Hematopoietic multipotent progenitor cell treated with erythropoietin and hydrocortisone succinate and interleukin-3 and kit ligand, for 15 days (in vitro differentiated cells): ENCODE results near the gene LSM5.
"Not testable (repeated sequence)": the region's sequence is repeated elsewhere in the genome, so short reads cannot be mapped to it uniquely, and the experiment has no call there.

ENCODE experiments used
- DNase-seq: peaks from one replicate; pipeline ENCODE4 v3.0.0-alpha.2; 2015; ENCODE audit warnings: low spot score

Gene LSM5

DNA sequence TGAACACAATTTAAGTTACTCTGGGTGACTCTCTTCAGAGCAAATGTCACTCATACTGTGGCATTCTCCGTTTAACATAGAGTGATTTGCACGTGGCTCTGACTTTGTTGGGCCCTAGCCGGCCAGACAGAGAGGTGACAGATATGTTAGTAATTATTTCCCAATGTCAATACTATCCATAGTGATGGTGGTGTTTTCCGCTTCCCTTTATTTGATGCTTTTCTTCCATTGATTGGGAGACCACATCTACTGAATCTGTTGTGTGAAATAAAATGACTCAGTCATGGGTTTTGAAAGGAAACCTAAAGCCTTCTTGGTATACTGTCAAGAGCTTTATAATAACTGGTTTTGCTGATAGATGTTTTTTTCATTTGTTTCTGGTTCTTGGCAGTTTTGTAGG, 12.5 kb upstream of the LSM5 start:
- no peak for DNase-seq

DNA sequence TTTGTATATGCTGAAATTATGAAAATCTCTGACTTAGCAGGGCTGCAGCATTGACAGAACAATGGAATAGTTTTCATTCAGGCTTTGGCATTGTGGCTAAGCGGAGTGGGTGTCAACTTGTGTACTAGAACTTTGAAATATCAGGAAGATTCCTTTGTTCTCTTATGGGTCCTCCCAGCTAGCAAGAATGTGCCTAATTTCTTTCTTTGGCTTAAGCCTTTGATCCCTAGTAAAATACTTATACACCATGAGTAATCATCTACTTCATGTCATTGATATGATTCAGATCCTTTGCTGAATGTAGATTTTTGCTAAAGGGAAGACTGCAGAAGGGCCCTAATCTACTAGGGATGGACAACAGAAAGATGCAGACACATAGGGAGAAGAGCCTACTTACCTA, 11.3 kb upstream of the LSM5 start:
- DNase-seq = no peak

DNA sequence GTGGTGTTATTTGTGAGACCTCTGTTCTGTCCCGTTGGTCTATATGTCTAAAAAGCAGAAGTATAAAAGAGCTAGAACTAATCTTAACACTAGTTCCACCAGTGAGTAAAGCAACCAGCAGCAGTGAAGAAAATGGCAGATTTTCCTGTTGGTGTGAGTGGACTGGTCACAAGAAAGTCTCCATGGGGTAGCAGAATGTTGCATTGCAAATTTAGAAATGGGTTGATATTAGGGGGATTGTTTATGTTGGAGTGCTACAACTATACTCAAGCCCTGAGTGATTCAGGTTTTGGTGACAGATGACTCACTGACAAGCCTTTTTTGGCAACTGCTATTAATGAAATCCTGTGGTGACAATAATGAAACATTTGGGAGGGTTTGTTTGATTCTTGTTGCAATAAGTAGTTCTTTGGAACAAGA, 10.8 kb upstream of the LSM5 start:
- DNase-seq = no peak

DNA sequence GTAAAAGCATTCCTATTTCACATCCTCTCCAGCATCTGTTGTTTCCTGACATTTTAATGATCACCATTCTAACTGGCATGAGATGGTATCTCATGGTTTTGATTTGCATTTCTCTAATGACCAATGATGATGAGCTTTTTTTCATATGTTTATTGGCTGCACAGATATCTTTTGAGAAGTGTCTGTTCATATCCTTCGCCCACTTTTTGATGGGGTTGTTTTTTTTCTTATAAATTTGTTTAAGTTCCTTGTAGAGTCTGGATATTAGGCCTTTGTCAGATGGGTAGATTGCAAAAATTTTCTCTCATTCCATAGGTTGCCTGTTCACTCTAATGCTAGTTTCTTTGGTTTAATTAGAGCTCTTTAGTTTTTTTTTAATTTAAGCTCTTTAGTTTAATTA, 10.0 kb upstream of the LSM5 start:
- not testable (repeated sequence) for DNase-seq

DNA sequence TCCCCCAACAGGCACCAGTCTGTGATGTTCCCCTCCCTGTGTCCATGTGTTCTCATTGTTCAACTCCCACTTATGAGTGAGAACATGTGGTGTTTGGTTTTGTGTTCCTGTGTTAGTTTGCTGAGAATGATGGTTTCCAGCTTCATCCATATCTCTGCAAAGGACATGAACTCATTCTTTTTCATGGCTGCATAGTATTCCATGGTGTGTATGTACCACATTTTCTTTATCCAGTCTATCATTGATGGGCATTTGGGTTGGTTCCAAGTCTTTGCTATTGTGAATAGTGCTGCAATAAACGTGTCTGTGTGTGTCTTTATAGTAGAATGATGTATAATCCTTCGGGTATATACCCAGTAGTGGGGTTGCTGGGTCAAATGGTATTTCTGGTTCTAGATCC, 9.6 kb upstream of the LSM5 start:
- DNase-seq = not testable (repeated sequence)

DNA sequence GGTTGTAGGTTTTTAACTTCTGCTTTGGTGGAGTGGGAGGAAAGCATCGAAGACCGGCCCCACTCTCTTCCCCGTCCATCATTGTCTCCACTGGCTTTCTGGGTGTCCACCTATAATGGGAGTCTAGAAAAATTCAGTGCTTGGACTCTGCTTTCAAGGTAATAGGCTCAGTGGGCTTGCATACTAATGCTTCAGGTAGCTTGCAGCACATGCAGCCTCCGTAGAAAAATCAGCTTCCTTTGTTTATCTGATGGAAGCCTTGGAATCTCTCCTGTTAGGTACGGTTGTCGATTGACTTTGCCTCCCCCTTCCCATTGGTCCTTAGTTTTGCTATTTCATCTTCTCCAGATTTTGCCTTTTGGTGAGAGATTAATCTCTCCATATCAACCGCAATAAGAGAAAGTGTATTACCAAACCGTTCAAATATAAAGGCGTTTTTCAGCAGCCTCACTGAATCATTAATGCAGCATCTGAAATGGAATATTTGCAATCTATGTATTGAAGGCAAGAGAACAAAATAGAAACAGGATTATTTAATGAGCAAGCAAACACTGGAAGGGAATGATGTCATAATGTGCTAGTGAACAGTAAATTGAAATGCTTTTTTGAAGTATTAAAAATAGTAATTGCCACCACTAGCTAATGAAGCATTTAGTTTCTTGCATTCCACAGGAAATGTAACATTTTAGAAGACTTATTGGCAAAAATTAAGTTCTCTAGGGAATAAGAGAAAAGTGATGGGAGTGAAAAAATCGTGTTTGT, 6.1 kb upstream of the LSM5 start:
- DNase-seq = peak; percentile 24

DNA sequence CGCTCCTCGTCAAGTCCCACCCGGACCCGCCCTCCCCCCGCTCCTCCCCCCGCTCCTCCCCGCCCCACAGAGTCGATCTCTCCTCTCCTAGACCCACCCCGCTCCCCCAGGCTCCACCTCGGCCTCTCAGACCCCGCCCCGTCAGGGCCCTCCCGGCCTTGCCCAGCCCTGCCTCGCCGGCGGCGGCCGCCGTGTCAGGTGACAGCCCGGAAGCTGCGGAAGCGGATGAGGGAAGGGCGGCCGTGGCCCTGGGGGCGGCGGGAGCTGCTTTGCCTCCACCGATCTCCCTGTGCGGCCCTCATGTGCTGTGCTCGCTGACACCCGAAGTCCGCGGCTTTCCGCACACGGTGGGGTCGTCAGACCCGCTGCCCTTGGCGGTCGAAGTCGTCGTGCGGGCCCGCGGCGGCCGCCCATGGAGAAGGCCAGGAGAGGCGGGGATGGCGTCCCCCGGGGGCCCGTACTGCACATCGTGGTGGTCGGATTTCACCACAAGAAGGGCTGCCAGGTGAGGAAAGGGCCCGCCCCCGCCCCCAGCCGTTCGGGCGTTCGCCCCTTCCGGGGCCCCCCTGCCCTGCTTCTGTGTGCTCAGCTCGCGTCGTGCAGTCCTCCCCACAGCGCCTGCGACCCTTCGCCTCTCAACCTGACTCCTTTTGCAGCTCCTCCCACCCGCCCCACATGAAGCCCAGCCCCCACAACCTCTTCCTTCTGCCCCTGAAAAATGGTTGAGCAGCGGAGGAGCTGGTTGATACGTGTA, 5.3 kb upstream of the LSM5 start, which contains the start of gene AVL9:
Gene AVL9, plus strand, starts transcription at position 192 of the 754 bp plus-strand sequence. Its CDS starts 221 bp downstream, at position 413.
- peak; percentile 95 for DNase-seq

DNA sequence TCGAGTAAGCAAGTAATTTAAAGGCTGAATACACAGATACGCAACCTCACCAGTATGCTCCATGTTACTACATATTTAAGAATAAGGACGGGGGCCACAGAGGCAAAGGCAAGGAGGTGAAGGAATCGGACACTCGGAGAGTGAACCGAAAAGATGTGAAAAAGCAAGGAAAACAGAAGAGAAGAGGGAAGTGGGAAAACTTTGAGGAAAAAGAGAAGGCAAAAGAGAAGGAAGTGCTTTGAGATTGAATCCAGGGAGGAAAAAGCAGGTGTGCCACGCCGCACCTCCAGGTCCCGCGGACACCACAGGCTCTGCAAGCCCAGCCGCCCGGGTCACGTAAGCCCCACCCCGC, 4.7 kb upstream of the LSM5 start:
- no peak for DNase-seq

DNA sequence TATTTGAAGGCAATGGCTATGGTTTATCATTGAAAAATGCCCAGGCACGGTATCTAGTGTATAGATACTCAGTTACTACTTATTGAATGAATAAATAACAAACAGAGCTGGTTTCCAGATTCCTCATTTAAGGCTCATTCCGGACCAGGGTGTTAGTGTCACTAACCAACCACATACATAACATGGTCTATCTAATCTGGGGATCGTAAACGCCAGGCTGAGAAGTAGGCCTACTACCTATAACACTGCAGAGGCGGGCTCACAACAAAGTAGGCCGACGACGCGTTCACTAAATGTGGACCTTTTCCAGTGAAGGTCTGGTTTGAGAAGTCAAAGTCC, 423 bp downstream of the LSM5 start:
- no peak for DNase-seq

DNA sequence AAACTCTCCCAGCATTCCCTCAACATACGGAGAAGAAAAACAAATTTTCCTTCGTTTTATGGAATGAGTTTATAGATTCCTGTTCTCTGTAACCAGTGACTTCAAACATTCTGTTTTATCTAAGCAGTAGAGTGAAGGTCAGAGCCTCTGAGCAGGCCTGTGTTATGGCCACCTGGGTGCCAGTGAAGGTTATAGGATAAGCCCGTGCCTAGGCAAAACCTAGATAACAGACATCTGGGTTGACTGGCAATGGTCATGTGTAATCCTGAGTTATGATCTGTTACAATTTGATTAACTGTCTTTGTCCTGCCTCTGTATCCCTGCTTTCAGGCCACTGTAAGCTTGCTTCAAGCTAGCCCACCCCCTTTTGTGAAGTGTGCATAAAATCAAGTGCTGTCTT, 8.3 kb downstream of the LSM5 start:
- DNase-seq = no peak

DNA sequence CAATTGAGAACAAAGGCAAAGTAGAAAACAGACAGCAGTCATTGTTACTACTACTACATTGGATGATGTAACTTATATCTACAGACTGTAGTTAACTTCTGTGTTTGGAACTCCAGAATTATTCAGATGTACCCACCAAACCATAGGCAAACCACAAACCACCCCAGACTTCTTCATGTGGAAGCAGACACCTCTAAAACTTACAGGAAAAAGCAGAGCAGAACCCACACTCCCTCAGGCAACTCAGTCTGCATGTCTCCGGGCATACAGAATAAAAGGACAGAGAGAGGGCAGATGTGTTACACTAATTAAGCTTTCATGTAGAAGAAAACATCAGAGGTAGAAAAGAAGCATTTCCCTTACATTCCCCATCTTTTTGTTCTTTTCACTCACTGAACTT, 9.0 kb downstream of the LSM5 start:
- DNase-seq = no peak

DNA sequence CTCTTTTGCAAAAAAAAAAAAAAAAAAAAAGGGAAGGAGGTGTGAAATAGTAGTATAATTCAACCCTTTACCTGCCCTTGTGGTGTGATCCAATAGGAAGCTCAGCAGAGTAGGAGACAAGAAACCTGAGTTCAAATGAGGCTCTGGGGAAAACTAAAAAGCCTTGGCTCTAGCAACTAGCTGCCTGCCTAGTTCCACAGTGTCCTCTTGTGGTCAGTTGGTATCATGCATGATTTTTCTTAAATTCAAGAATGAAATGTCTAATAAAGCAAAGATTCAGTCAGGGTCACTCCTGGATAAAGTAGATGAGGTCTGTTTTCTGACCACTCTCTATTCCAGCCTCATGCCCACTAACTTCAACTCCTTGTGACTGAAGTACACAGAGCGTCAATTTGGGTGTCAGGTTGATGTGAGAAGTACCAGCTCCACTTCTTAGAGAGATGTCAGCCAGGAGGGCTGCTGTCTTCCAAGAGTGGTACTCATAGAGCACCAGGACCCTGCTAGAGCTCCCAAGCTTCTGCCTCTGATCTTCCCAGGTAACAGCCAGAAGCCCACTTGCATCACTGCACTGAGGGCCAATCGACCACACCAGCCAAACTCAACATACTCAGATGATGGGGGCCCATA, 10.5 kb downstream of the LSM5 start:
- peak; percentile 33 for DNase-seq

DNA sequence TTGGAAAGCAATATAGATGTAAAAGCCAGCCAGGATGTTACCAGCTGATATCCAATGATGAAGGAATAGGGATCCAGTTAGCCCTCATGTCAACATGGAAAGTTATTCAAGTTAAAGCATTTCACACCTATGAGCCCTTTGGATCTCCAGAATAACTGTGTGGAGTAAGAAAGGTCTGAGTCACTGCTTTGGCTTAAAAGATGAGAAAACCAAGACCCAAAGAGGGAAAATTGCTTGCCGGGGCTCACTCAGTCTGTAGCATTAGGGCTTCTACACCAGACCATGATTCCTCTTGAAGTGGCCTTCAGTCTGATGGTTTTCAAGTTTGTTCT, 12.6 kb downstream of the LSM5 start:
- DNase-seq = no peak

DNA sequence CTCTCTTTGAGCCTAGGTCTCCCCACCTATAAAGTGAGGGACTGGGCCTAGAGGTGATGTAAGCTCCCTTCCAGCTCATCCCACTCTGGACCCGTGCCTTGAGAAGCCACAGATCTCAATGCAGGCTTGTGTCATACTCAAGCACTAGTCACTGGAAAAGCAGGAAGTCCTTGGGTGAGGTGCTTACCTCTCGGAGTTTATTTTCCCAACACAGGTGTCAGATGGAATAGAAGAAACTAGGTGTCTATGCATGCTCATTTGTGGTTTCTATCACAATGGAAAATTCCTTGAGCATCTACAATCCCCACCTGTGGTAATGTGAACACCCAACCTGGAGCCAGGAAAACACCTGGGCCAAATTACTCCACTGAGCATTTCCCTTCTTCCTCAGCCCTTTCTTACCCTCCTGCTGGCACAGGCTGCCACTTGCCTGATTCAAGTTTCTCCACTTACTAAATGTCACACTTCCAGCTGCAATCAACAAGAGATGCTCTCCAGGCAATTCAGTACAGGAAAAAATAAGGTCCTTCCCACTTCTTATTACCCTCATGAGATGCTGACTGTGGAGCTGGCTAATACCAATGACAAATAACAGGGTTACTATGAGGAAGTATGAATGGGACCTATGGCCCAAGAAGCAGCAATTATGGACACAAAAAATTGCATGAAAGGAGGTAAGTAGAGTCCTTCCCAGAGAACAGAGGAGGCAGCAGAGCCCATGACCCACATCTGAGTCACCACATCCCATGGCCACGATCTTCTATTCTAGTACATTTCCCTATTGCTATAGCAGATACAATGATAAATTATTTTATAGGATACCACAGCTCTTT, 13.1 kb downstream of the LSM5 start:
- DNase-seq = no peak

DNA sequence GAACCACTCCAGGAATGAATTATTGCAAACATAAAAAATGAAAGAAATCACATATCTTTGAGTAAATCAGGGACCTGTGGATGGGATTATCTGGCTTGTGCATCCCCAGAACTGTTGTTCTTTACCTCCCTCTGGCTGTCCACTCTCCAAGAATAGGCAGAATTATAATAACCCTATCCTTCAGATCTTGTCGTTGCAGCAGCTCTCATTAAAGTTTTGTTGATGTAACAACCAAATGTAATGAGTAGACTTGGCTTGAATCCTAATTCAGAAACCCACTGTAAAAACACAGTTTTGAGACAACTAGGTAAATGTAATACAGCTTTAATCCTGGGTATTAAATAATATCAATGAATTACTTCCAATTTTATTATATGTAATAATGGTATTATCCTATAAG, 16.2 kb downstream of the LSM5 start:
- no peak for DNase-seq

DNA sequence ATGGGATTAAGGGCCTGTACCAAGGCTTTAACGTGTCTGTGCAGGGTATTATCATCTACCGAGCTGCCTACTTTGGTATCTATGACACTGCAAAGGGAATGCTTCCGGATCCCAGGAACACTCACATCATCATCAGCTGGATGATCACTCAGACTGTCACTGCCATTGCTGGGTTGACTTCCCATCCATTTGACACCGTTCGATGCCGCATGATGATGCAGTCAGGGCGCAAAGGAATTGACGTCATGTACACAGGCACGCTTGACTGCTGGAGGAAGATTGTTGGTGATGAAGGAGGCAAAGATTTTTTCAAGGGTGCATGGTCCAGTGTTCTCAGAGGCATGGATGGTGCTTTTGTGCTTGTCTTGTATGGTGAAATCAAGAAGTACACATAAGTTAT, 18.2 kb downstream of the LSM5 start:
- DNase-seq = no peak

DNA sequence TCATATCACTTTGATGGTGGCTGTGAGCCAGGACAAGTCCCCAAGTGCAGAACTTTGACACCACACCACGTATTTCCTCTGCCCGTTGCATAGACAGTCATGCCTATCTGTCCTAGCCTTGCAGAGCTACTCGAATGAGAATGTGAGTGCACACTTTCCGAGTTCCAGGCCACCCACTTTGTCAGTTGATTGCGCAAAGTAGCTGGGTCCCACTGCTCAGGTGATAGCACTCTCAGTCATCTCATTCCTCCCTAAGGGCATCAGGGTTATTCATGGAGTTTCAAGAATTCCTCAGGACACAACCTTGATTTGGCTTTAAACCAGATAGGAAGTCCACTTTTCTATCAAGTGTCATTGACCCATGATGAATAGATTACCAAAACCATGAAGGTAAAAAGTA, 19.3 kb downstream of the LSM5 start:
- no peak for DNase-seq

DNA sequence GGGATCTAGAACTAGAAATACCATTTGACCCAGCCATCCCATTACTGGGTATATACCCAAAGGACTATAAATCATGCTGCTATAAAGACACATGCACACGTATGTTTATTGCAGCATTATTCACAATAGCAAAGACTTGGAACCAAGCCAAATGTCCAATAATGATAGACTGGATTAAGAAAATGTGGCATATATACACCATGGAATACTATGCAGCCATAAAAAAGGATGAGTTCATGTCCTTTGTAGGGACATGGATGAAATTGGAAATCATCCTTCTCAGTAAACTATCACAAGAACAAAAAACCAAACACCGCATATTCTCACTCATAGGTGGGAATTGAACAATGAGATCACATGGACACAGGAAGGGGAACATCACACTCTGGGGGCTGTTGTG, 20.2 kb downstream of the LSM5 start:
- not testable (repeated sequence) for DNase-seq

DNA sequence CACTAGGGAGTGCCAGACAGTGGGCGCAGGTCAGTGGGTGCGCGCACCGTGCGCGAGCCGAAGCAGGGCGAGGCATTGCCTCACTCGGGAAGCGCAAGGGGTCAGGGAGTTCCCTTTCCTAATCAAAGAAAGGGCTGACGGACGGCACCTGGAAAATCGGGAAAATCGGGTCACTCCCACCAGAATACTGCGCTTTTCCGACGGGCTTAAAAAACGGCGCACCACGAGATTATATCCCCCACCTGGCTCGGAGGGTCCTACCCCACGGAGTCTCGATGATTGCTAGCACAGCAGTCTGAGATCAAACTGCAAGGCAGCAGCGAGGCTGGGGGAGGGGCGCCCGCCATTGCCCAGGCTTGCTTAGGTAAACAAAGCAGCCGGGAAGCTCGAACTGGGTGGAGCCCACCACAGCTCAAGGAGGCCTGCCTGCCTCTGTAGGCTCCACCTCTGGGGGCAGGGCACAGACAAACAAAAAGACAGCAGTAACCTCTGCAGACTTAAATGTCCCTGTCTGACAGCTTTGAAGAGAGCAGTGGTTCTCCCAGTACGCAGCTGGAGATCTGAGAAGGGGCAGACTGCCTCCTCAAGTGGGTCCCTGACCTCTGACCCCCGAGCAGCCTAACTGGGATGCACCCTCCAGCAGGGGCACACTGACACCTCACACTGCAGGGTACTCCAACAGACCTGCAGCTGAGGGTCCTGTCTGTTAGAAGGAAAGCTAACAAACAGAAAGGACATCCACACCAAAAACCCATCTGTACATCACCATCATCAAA, 25.4 kb downstream of the LSM5 start:
- not testable (repeated sequence) for DNase-seq

DNA sequence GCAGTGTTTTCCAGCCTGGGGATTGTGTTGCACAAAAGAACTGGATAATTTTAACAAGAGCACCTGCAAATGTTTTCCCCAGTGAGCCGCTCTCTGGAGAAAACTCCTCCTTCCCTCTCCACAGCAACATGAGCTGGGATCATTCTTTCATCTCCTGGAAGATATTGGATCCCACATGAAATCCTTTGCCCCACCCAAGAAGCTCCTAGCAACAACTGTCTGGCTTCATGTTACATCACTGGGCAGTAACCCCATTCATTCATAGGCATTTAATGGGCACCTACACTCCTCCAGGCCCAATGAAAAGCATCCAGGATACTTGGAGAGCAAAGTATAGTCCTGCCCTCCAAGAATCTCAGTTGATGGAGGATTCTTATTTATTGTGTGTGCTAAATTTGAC, 27.2 kb downstream of the LSM5 start:
- DNase-seq = no peak

DNA sequence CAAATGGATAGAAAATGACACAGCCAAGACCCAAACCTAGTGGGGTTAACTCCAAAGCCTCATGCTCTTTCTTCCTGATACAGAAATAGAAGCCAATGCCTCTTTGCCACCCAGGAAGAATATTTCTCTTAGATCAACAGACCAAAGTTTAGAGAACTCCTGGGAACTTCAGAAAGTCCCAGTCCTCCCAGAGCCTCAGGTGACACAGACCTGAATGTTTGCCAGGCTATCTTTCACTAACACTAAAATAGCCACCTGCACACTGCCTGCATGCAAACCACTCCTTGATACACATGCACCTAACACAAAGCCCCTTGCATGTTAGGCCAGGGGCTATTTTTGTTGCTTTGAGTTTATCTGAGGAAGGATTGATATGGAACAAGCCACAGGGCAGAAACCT, 27.7 kb downstream of the LSM5 start:
- no peak for DNase-seq

DNA sequence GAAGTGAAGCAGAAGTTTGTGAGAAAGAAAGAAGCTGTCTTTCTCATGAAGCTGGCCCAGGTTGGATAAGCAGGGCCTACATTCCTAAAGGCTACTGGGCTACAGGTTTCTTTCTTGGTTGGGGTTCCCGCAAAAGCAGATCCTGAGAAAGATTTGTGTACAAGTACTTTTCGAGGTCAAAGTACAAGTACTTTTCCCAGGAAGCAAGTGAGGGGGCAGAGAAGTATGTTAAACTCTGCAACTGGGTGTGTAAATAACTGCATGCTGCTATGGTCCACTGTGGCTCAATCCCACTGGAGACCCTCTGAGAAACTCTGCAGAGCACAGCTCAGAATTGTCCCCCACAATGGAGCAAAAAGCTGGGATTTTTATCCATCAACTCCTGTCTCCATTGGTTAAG, 28.7 kb downstream of the LSM5 start:
- DNase-seq = no peak
